Keratinocyte (primary cell): ENCODE results near the gene SCAPER. TPM values are rescaled to one million over a fixed set of nuclear protein-coding genes. Genes with fewer than 3 reads are reported as not detected.

Source experiments
- DNase-seq: peaks from one replicate; pipeline ENCODE4 v3.0.0-alpha.2; 2011; ENCODE audit warnings: low read depth, missing footprints, low spot score
- FAIRE-seq: peaks from 2 replicates; lab custom pipeline; 2011; peaks lifted over from hg19 to GRCh38; lab: Jason Lieb, UNC
- H2AFZ ChIP-seq: 2 replicates; pipeline ENCODE4 v1.6.0; 2012; ENCODE audit warnings: low read length, control low read depth, inconsistent platforms; ENCODE audit not compliant: control insufficient read depth
- H3K27ac ChIP-seq: 2 replicates; pipeline ENCODE4 v1.5.1; 2011; ENCODE audit warnings: low read length; ENCODE audit not compliant: control insufficient read depth, insufficient read depth
- H3K27me3 ChIP-seq: 3 replicates; pipeline ENCODE4 v1.6.0; 2011; ENCODE audit warnings: low read length; ENCODE audit not compliant: control insufficient read depth, insufficient read depth; ENCODE audit errors: extremely low read depth
- H3K36me3 ChIP-seq, 2 experiments: 2 replicates in 1 of 2; 3 replicates in 1 of 2; pipeline ENCODE4 v1.5.1; 2011; ENCODE audit warnings: low read length in 2 of 2, mild to moderate bottlenecking in 1 of 2; ENCODE audit not compliant: control insufficient read depth in 2 of 2, insufficient read depth in 2 of 2; ENCODE audit errors: extremely low read depth in 1 of 2
- H3K4me1 ChIP-seq: 3 replicates; pipeline ENCODE4 v1.5.1; 2011; ENCODE audit warnings: low read length; ENCODE audit not compliant: control insufficient read depth, insufficient read depth; ENCODE audit errors: extremely low read depth
- H3K4me2 ChIP-seq: 3 replicates; pipeline ENCODE4 v1.6.0; 2011; ENCODE audit warnings: low read depth, low read length; ENCODE audit not compliant: control insufficient read depth, insufficient read depth; ENCODE audit errors: extremely low read depth
- H3K4me3 ChIP-seq, 3 experiments: fragments of 200-600 bp in 1 of 3; sonication (generic) in 1 of 3; 2 replicates in 2 of 3; 3 replicates in 1 of 3; pipeline ENCODE4 v1.5.1; 2011 to 2016; ENCODE audit warnings: low read length in 3 of 3, mild to moderate bottlenecking in 3 of 3, control low read depth in 2 of 3, inconsistent platforms in 1 of 3, low read depth in 1 of 3, mixed read lengths in 1 of 3, mixed run types in 1 of 3, moderate library complexity in 1 of 3; ENCODE audit not compliant: control insufficient read depth in 2 of 3, insufficient read depth in 2 of 3; ENCODE audit errors: extremely low read depth in 1 of 3
- H3K79me2 ChIP-seq: 2 replicates; pipeline ENCODE4 v1.6.0; 2012; ENCODE audit warnings: low read length; ENCODE audit not compliant: control insufficient read depth, insufficient read depth
- H3K9ac ChIP-seq: 3 replicates; pipeline ENCODE4 v1.6.0; 2011; ENCODE audit warnings: low read length; ENCODE audit not compliant: control insufficient read depth, insufficient read depth; ENCODE audit errors: extremely low read depth
- H3K9me1 ChIP-seq: 3 replicates; pipeline ENCODE4 v1.6.0; 2011; ENCODE audit warnings: low read length; ENCODE audit not compliant: control insufficient read depth, insufficient read depth; ENCODE audit errors: extremely low read depth
- H3K9me3 ChIP-seq: 2 replicates; pipeline ENCODE4 v1.5.1; 2012; ENCODE audit warnings: low read depth, low read length; ENCODE audit not compliant: control insufficient read depth
- H4K20me1 ChIP-seq: 3 replicates; pipeline ENCODE4 v1.6.0; 2011; ENCODE audit warnings: low read length; ENCODE audit not compliant: control insufficient read depth, insufficient read depth; ENCODE audit errors: extremely low read depth
- EZH2 ChIP-seq: IDR thresholded peaks from one replicate; pipeline ENCODE4 v1.6.1; 2012; ENCODE audit warnings: inconsistent platforms, mild to moderate bottlenecking, low read length, moderate library complexity
- dilution Hi-C: fragments of 300-500 bp; cut with MboI; formaldehyde crosslinking; loops from one replicate; pipeline ENCODE4 v1.7.0; 2020; ENCODE audit warnings: low sequenced_read_pairs; ENCODE audit not compliant: extremely low pct_ligation_motif_present
- polyA plus RNA-seq, 5 experiments: library from polyadenylated mRNA; depleted of rRNA in 3 of 5; stranded (reverse) in 3 of 5; stranded (forward) in 1 of 5; unstranded in 1 of 5; fragments of >200 nt; gene quantifications; 1 replicate in 1 of 5; 2 replicates in 3 of 5; 3 replicates in 1 of 5; pipeline versions ENCODE4 v1.2.1 to v1.2.3, GENCODE V29; 2011 to 2012; ENCODE audit warnings: missing spikeins in 2 of 5, low read depth in 1 of 5, low replicate concordance in 1 of 5
- TF ChIP-seq, protein P1 (sequence below), 3 experiments: IDR thresholded peaks in 1 of 3; conservative IDR thresholded peaks in 1 of 3; optimal IDR thresholded peaks in 1 of 3; 2 replicates in 2 of 3; 3 replicates in 1 of 3; pipeline versions ENCODE3 to v1.5.1; 2011; ENCODE audit warnings: low read length in 3 of 3, mild to moderate bottlenecking in 3 of 3, moderate library complexity in 2 of 3, control low read depth in 1 of 3, inconsistent platforms in 1 of 3; ENCODE audit not compliant: insufficient read depth in 2 of 3; ENCODE audit errors: extremely low read depth in 1 of 3

Gene SCAPER
- polyA plus RNA-seq, 1 donor (not counting 4 experiments of a cell fraction or from before 2014, with no cell fraction given) = 5.2 TPM

DNA sequence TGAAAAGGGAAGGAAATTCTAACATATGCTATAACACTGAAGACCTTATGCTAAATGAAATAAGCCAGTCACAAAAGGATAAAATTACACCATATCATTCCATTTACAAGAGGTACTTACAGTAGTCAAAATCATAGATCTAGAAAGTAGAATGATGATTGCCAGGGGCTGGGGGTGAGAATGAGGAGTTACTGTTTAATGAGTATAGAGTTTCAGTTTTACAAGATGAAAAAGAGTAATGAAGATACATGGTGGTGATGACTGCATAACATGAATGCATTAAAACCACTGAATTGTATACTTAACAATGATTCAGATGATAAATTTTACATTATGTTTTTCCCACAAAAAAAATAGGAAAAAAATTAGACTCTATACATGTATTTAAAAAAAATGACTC is 152.6 kb downstream of the SCAPER start:
- no peaks in the 10 kb centered on the region for H3K9me1 ChIP-seq
- no peak overlapping the region for H3K4me2 ChIP-seq
- no peaks in the 10 kb centered on the region for H3K9me3 ChIP-seq
- no peak overlapping the region for H2AFZ ChIP-seq
- H3K79me2 ChIP-seq = no peaks in the 10 kb centered on the region
- dilution Hi-C loops = no loop called here
- H3K4me3 ChIP-seq = no peak overlapping the region
- DNase-seq = no peak
- no peaks in the 10 kb centered on the region for H3K36me3 ChIP-seq
- no peaks in the 10 kb centered on the region for H3K4me1 ChIP-seq
- FAIRE-seq = no peak
- TF ChIP-seq, protein P1, sequence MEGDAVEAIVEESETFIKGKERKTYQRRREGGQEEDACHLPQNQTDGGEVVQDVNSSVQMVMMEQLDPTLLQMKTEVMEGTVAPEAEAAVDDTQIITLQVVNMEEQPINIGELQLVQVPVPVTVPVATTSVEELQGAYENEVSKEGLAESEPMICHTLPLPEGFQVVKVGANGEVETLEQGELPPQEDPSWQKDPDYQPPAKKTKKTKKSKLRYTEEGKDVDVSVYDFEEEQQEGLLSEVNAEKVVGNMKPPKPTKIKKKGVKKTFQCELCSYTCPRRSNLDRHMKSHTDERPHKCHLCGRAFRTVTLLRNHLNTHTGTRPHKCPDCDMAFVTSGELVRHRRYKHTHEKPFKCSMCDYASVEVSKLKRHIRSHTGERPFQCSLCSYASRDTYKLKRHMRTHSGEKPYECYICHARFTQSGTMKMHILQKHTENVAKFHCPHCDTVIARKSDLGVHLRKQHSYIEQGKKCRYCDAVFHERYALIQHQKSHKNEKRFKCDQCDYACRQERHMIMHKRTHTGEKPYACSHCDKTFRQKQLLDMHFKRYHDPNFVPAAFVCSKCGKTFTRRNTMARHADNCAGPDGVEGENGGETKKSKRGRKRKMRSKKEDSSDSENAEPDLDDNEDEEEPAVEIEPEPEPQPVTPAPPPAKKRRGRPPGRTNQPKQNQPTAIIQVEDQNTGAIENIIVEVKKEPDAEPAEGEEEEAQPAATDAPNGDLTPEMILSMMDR (optimal IDR thresholded peaks at IDR 0.05 in 1 of 3, IDR thresholded peaks at IDR 0.05 in 1 of 3, conservative IDR thresholded peaks at IDR 0.05 in 1 of 3; ENCODE audit: extremely low read depth in 1 of 3, insufficient read depth in 2 of 3, low read length in 3 of 3) = no peak
- no peak for TF ChIP-seq EZH2
- no peak overlapping the region for H3K9ac ChIP-seq
- H4K20me1 ChIP-seq = no peaks in the 10 kb centered on the region
- H3K27me3 ChIP-seq = no peaks in the 10 kb centered on the region
- no peak overlapping the region for H3K27ac ChIP-seq

DNA sequence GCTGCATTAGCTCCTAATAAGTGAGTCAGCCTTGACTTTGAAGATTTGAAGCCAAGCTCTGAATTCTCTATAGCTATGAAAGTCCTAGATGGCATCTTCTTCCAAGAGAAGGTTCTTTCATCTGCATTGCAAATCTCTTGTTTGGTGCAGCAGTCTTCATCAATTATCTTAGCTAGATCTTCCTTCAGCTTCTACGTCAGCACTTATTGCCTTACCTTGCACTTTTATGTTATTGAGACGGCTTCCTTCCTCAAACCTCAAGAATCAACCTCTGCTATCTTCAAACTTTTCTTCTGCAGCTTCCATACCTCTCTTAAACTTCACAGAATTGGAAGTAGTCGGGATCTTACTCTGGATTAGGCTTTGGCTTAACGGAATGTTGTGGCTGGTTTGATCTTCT is 167.6 kb downstream of the SCAPER start:
- Histone ChIP-seq H3K4me2 (no peak overlapping the region), H3K36me3 (no peaks in the 10 kb centered on the region), H3K27ac (no peak overlapping the region), H3K4me3 (no peak overlapping the region), H3K9me3 (no peaks in the 10 kb centered on the region), H3K9ac (no peak overlapping the region), H3K27me3 (no peaks in the 10 kb centered on the region), H3K4me1 (no peaks in the 10 kb centered on the region), H4K20me1 (no peaks in the 10 kb centered on the region), H3K9me1 (no peaks in the 10 kb centered on the region), H3K79me2 (no peaks in the 10 kb centered on the region), H2AFZ (no peak overlapping the region)
- FAIRE-seq = no peak
- TF ChIP-seq, protein P1 (optimal IDR thresholded peaks at IDR 0.05 in 1 of 3, IDR thresholded peaks at IDR 0.05 in 1 of 3, conservative IDR thresholded peaks at IDR 0.05 in 1 of 3; ENCODE audit: extremely low read depth in 1 of 3, insufficient read depth in 2 of 3, low read length in 3 of 3) = no peak
- no peak for TF ChIP-seq EZH2
- dilution Hi-C loops = no loop called here
- DNase-seq = no peak
